Activated T-cell treated with anti-CD3 and anti-CD28 coated beads, Interleukin-2, amount 50 U/mL, for 4 hours (primary cell): ENCODE measurements around the gene USP30. TPM values are rescaled to one million over a fixed set of nuclear protein-coding genes. Genes with fewer than 3 reads are reported as not detected.
A peak's percentile ranks its signal among the peaks of the same experiment; 100 is the strongest.

ENCODE experiments used
- ATAC-seq, 2 donors: fragments of 200-7000 bp; cut with Tn5 transposase; one replicate each; pipeline ENCODE4 v1.10.0; 2021
- DNase-seq: peaks from one replicate; pipeline ENCODE4 v3.0.0-alpha.2; 2020
- H3K27me3 Mint-ChIP-seq: one replicate; pipeline ENCODE4 v1.8.0; 2021; ENCODE audit warnings: low read depth, mixed read lengths
- H3K36me3 Mint-ChIP-seq: one replicate; pipeline ENCODE4 v1.8.0; 2022; ENCODE audit warnings: mixed read lengths; ENCODE audit not compliant: insufficient read depth
- H3K4me1 Mint-ChIP-seq: one replicate; pipeline ENCODE4 v1.8.0; 2021; ENCODE audit warnings: low read depth, mixed read lengths
- H3K4me3 Mint-ChIP-seq: one replicate; pipeline ENCODE4 v1.8.0; 2021; ENCODE audit warnings: mild to moderate bottlenecking, moderate library complexity, mixed read lengths
- H3K9me3 Mint-ChIP-seq: one replicate; pipeline ENCODE4 v1.8.0; 2021; ENCODE audit warnings: mixed read lengths
- total RNA-seq, 3 donors: library from RNA; stranded (reverse); gene quantifications; one replicate each; pipeline ENCODE4 v1.2.1, GENCODE V29; 2021

Gene USP30
- total RNA-seq, 3 donors from 2014 or later: 5.6 to 11.5 (median 8.6) TPM

DNA sequence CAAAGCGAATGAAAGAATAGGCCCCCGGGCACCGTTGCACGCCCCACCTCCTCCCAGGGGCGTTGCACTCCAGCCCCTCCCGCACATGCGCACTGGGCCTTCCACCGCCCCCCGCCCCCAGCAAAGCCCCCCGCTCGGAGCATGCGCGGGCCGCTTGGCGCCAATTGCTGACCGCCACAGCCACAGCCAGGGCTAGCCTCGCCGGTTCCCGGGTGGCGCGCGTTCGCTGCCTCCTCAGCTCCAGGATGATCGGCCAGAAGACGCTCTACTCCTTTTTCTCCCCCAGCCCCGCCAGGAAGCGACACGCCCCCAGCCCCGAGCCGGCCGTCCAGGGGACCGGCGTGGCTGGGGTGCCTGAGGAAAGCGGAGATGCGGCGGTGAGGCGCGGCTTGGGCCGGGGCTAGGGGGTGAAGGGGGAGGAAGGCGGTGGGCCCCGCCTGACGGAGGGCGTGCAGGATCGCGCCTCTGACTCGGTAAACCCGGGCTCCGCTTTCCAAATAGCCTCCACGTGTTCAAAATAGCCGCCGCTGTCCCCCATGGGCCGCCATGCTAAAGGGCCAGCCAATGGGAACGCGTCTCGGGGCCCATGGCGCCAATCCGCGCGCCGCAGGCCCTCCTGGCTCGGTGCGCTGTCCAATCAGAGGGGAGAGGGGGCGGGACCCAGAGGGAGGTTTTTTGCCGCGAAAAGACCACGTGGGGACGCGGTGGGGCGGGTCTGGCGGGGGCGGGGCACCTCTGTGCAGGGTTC, 45.2 kb downstream of the USP30 start, which contains the start of gene UNG:
UNG (plus strand) TSS at position 163 of the 748 bp plus-strand sequence; CDS start at position 246, 83 bp downstream.
- DNase-seq (peak; percentile 96), ATAC-seq (peak; percentile 92 to 93)
- Mint-ChIP-seq H3K4me3 (peak within 1 kb of the TSS; percentile 83), H3K36me3 (peaks cover 15% of the 10 kb centered on the region), H3K9me3 (no peaks in the 10 kb centered on the region), H3K4me1 (peaks cover 34% of the 10 kb centered on the region), H3K27me3 (no peaks in the 10 kb centered on the region)

DNA sequence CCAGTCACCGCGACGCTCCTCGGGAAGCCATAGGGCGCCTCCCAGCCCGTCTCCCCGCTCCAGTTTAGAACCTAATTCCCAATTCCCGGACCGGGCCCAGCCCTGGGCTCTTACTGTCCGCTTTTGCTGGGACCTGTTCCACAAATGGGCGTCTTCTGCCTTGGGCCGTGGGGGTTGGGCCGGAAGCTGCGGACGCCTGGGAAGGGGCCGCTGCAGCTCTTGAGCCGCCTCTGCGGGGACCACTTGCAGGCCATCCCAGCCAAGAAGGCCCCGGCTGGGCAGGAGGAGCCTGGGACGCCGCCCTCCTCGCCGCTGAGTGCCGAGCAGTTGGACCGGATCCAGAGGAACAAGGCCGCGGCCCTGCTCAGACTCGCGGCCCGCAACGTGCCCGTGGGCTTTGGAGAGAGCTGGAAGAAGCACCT, 45.8 kb downstream of the USP30 start:
- H3K9me3 Mint-ChIP-seq: no peaks in the 10 kb centered on the region
- H3K36me3 Mint-ChIP-seq: peaks cover 15% of the 10 kb centered on the region
- peaks cover 28% of the 10 kb centered on the region for H3K4me1 Mint-ChIP-seq
- ATAC-seq (peak; percentile 19 to 24), DNase-seq (no peak)
- no peaks in the 10 kb centered on the region for H3K27me3 Mint-ChIP-seq
- peak overlapping the region; percentile 83 for H3K4me3 Mint-ChIP-seq

- ATAC-seq (peak in 1 of 2 donors; percentile 0), DNase-seq (no peak)
- Mint-ChIP-seq H3K9me3 (no peaks in the 10 kb centered on the region), H3K4me1 (peaks cover 25% of the 10 kb centered on the region), H3K27me3 (no peaks in the 10 kb centered on the region), H3K36me3 (peaks cover 18% of the 10 kb centered on the region), H3K4me3 (peak overlapping the region; percentile 83)
These were observed 46.3 kb downstream of the USP30 start for GRCh38 chr12:109098651-109099050.

DNA sequence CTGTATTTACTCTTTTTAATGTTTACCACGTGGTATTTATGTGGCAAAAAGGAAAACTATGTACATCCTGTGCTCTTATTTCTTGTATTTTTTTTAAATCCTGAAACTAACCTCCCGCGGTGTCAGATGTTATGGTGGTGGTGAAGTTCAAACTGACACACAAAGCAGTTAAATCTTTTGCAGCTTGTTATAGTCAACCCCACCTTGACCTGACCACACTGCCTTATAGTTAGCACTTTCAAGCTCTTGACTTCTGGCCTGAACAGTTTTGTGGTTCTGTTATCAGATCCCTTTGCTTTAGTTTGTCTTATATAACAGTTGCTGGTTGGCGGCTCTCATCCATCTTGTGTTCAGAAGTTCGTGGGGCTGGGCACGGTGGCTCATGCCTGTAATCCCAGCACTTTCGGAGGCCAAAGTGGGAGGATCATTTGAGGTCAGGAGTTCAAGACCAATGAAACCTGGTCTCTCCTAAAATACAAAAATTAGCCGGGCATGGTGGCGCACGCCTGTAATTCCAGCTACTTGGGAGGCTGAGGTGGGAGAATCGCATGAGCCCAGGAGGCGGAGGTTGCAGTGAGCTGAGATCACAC, 47.1 kb downstream of the USP30 start:
- no peaks in the 10 kb centered on the region for H3K27me3 Mint-ChIP-seq
- peaks cover 22% of the 10 kb centered on the region for H3K4me1 Mint-ChIP-seq
- peaks cover 18% of the 10 kb centered on the region for H3K36me3 Mint-ChIP-seq
- DNase-seq (no peak), ATAC-seq (no peak)
- no peaks in the 10 kb centered on the region for H3K9me3 Mint-ChIP-seq
- peak overlapping the region; percentile 83 for H3K4me3 Mint-ChIP-seq

DNA sequence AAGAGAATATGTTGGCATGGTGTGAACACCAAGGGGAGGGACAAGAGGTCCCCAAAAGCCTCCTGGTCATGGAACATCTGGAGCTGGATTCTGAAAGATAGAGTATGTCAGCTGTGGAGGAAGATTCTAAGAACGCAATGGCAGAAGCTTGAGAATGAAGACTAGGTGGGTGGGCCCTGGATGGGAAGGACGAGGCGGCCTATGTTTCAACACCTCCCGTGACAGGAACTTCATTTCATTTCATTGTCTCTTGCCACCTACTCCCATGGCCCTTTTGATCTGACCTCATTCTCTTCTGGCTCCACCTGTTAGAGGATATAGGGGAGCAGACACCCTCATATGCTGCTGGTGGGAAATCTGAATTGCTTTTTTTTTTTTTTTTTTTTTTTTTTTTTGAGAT, 48.4 kb downstream of the USP30 start:
- Mint-ChIP-seq H3K36me3 (peaks cover 25% of the 10 kb centered on the region), H3K4me1 (peaks cover 22% of the 10 kb centered on the region), H3K9me3 (no peaks in the 10 kb centered on the region), H3K4me3 (no peak overlapping the region), H3K27me3 (no peaks in the 10 kb centered on the region)
- ATAC-seq: no peak
- no peak for DNase-seq

DNA sequence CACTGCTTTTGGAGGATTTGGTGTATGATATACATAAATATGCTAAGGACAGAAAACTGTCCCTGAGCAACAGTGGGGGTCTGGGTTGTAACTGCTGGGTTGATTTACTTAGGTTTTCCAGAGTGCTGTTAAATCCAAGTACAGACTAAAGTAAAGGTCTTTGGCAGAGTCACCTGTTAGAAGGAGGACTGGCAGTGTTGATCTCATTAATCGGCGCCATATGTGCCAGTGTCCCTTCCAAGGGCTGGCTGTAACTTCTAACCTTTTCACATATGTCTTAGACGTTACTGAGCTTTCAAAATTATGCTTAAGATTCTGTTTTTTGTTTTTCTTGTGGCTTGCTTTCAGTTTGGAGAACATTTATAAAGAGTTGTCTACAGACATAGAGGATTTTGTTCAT, 50.1 kb downstream of the USP30 start:
- no peak for DNase-seq
- peaks cover 33% of the 10 kb centered on the region for H3K36me3 Mint-ChIP-seq
- H3K4me1 Mint-ChIP-seq: peaks cover 22% of the 10 kb centered on the region
- H3K27me3 Mint-ChIP-seq: no peaks in the 10 kb centered on the region
- no peak for ATAC-seq
- H3K4me3 Mint-ChIP-seq: no peak overlapping the region
- H3K9me3 Mint-ChIP-seq: no peaks in the 10 kb centered on the region

DNA sequence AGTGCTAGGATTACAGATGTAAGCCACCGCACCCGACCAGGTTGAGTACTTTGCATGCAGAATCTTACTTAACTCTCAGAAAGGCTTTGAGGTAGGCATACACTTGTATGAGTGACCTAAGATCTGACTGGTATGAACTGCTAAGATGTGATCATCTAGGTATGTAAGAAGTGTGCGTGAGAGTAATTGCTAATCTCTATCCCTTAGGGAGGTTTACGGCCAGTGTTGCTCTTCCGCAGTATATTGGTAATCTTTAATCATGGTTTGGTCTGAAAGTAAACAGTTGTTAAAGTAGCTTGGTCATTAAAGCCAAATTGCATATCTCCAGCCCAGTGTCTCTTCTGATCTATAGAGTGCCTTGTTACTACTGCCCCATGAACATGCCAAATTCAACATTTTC, 52.8 kb downstream of the USP30 start:
- Mint-ChIP-seq H3K4me1 (peaks cover 6% of the 10 kb centered on the region), H3K27me3 (no peaks in the 10 kb centered on the region), H3K4me3 (no peak overlapping the region), H3K36me3 (peaks cover 34% of the 10 kb centered on the region), H3K9me3 (no peaks in the 10 kb centered on the region)
- DNase-seq (no peak), ATAC-seq (no peak)

DNA sequence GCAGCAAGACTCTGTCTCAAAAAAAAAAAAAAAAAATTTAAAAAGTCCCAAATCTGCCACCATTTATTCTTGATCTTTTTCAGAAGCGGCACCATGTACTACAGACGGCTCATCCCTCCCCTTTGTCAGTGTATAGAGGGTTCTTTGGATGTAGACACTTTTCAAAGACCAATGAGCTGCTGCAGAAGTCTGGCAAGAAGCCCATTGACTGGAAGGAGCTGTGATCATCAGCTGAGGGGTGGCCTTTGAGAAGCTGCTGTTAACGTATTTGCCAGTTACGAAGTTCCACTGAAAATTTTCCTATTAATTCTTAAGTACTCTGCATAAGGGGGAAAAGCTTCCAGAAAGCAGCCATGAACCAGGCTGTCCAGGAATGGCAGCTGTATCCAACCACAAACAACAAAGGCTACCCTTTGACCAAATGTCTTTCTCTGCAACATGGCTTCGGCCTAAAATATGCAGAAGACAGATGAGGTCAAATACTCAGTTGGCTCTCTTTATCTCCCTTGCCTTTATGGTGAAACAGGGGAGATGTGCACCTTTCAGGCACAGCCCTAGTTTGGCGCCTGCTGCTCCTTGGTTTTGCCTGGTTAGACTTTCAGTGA, 57.5 kb downstream of the USP30 start:
- Mint-ChIP-seq H3K27me3 (no peaks in the 10 kb centered on the region), H3K4me1 (peaks cover 18% of the 10 kb centered on the region), H3K36me3 (peaks cover 22% of the 10 kb centered on the region), H3K4me3 (no peak overlapping the region), H3K9me3 (no peaks in the 10 kb centered on the region)
- no peak for DNase-seq
- ATAC-seq: no peak

DNA sequence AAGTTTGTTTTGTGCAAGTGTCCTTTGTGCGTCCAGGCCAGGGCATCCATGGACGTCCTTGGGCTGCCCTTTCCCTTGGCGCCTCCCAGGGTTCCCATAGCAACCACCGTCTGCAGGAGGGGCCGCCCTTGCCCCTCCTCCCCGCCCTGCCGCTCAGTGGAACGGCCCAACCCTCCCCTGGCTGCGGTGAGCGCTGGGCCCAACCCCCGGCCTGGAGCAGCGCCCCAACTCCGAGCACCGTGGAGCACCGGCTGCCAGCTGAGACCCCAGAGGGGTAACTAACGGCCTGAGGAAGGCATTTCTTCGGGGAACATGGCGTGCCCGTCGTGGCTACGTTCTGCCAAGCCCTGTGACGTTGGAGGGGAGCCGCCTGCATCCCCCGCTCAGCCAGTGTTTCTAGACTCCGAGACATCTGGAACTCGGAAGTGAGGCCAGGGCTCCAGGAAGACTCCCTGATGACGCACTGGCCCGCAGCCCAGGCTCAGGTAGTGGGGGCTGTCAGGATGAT, 58.7 kb downstream of the USP30 start:
- DNase-seq: peak; percentile 42
- H3K9me3 Mint-ChIP-seq: no peaks in the 10 kb centered on the region
- ATAC-seq: peak; percentile 76 to 85
- peaks cover 25% of the 10 kb centered on the region for H3K4me1 Mint-ChIP-seq
- no peaks in the 10 kb centered on the region for H3K27me3 Mint-ChIP-seq
- peaks cover 13% of the 10 kb centered on the region for H3K36me3 Mint-ChIP-seq
- H3K4me3 Mint-ChIP-seq: peak overlapping the region; percentile 76

- ATAC-seq (no peak), DNase-seq (no peak)
- H3K27me3 Mint-ChIP-seq: no peaks in the 10 kb centered on the region
- peaks cover 3% of the 10 kb centered on the region for H3K36me3 Mint-ChIP-seq
- peaks cover 26% of the 10 kb centered on the region for H3K4me1 Mint-ChIP-seq
- H3K4me3 Mint-ChIP-seq: no peak overlapping the region
- H3K9me3 Mint-ChIP-seq: no peaks in the 10 kb centered on the region
These were observed 60.5 kb downstream of the USP30 start for GRCh38 chr12:109112720-109113465.

GRCh38 chr12:109113661-109114321, 61.4 kb downstream of the USP30 start:
- Mint-ChIP-seq H3K9me3 (no peaks in the 10 kb centered on the region), H3K4me1 (peaks cover 26% of the 10 kb centered on the region), H3K27me3 (no peaks in the 10 kb centered on the region), H3K36me3 (no peaks in the 10 kb centered on the region), H3K4me3 (no peak overlapping the region)
- ATAC-seq: no peak
- no peak for DNase-seq

- H3K4me3 Mint-ChIP-seq: no peak overlapping the region
- no peaks in the 10 kb centered on the region for H3K36me3 Mint-ChIP-seq
- peaks cover 26% of the 10 kb centered on the region for H3K4me1 Mint-ChIP-seq
- no peak for DNase-seq
- H3K9me3 Mint-ChIP-seq: no peaks in the 10 kb centered on the region
- ATAC-seq: no peak
- no peaks in the 10 kb centered on the region for H3K27me3 Mint-ChIP-seq
These were observed 62.3 kb downstream of the USP30 start for GRCh38 chr12:109114644-109115043.

- Mint-ChIP-seq H3K4me3 (no peak overlapping the region), H3K9me3 (no peaks in the 10 kb centered on the region), H3K27me3 (no peaks in the 10 kb centered on the region), H3K4me1 (peaks cover 25% of the 10 kb centered on the region), H3K36me3 (no peaks in the 10 kb centered on the region)
- ATAC-seq (no peak), DNase-seq (no peak)
These were observed 63.0 kb downstream of the USP30 start for GRCh38 chr12:109115404-109115757.
